Cortex of kidney (tissue), 1 donor: ENCODE results near the gene GYPC.
"Not testable (repeated sequence)": the region's sequence is repeated elsewhere in the genome, so short reads cannot be mapped to it uniquely, and the experiment has no call there.

ENCODE experiments used
- DNase-seq: peaks from one replicate; lab custom pipeline; 2025; lab: John Stamatoyannopoulos, UW

Gene GYPC

DNA sequence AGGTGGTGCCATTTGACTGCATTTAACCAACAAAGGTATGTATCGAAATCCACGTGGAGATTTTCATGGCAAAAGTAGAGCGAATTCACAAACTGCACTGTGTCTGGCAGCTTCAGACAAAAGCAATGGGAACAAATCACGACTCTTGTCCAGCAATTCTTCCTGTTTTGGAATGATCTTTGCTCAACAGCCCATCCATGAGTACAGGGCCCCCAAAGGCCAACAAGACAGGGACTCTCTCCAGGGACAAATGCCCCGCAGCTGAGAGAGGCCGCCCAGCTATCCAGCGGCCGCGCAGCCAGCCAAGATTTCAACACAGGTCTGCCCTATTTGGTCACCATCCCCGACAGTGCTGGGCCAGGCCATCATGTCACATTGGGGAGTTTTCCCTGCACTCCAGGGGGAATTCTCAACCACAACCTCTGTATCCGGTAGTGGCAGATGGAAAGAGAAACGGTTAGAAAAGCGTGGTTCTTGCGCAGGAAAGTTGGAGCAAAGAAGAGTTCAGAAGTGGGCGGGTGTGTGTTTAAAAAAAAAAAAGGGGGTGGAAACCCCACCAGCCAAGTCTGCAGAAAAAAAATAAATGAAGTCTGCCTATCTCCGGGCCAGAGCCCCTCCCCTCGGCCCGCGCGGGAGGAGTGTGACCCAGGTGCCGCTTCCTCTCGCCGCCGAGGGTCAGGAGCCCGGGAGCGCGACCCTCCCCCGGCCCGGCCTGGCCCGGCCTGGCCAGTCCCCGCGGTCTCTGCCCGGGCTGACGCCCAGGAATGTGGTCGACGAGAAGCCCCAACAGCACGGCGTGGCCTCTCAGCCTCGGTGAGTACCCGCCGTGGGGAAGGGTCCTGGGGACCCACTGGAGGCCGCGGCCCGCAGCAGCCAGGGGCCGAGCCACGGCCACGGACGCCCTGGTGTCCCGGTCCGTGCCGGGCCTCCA is at the start of gene GYPC:
Gene GYPC, plus strand, starts transcription at position 659 of the 931 bp plus-strand sequence. Its CDS starts 106 bp downstream, at position 765.
- no peak for DNase-seq

GRCh38 chr2:126614524-126615227 is 41.3 kb upstream of the GYPC start:
- no peak for DNase-seq

DNA sequence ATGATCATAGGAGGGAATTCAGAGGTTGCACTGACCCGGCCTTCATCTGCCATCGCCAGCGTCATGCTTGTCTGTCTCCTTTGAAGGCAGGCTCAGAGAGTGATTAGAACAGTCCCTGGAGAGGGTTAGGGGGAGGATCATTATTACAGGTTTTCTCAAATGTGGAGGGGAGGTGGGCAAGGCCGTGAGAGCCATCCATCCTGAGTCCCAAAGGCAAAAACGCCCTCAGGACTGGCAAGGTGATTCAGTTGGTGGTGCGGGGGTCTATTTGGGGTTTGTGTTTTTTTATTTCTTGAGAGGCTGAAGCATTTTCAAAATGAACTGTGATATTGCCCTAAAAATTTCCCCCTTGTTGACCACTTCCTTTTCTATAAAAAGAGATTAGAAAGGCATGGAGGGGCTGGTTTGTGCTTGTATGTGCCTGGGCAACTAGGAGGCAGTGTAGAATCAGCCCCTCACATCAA is 39.3 kb upstream of the GYPC start:
- DNase-seq: no peak

GRCh38 chr2:126620302-126620701 is 35.7 kb upstream of the GYPC start:
- DNase-seq: no peak

GRCh38 chr2:126623000-126623399 is 33.0 kb upstream of the GYPC start:
- DNase-seq: no peak

- DNase-seq: no peak
These were observed 28.3 kb upstream of the GYPC start for GRCh38 chr2:126627643-126628042.

- DNase-seq: no peak
These were observed 21.6 kb upstream of the GYPC start for GRCh38 chr2:126634273-126634861.

DNA sequence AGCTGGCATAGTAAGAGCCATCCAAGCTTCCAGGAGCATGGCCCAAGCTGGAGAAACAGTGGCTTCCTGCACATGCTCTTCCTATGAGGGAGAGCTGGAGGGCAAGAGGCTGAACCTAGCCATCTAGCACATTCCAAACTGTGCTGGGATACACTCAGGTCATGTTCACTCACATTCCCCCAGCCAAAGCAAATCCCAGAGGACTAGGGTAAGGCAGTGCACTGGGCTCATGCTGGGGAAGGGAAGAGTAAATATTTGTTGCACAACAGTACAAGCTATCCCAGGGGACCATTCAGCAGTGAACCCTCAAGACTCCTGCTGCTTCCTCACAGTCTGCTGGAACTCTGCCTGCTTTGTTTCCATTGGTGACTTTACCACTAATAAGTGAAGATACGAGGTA is 20.7 kb upstream of the GYPC start:
- DNase-seq: no peak

DNA sequence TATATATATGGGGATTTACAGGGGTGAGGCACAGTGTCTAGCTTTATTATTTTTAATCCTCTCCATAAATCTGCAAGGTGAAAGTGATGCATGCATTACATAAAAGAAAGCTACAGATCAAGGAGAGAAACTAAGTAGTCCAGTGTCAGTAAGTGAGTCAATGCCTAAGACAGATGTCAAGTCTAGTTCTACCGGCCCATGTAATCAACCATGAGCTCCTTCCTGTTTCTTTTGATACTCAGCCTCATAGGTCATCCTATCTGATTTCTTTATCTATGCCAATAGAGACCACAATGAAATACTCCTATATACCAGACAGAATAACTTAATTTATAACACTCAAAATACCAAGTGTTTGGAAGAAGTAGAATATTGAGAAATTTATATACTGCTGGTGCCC is 20.2 kb upstream of the GYPC start:
- DNase-seq: no peak

GRCh38 chr2:126637386-126637785 is 18.6 kb upstream of the GYPC start:
- DNase-seq: no peak

DNA sequence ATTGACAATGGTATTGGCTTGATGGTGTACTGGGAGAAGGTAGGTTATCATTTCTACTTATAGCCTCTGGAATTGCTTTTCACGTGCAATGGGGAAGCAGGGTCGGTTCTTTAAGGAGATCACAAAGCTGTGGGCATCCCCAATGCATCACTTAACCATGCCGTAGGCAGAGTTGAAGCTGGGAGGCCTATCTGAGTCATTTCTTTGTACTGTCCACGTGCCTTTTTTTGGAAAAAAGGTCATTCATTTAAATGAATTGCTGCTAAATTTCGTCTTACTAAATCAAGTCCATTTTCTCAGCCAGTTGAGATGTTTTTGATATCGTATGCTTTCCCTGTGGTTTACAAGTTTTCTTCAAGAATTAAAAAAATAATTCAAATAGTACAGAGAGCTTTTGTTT is 17.2 kb upstream of the GYPC start:
- DNase-seq: no peak

DNA sequence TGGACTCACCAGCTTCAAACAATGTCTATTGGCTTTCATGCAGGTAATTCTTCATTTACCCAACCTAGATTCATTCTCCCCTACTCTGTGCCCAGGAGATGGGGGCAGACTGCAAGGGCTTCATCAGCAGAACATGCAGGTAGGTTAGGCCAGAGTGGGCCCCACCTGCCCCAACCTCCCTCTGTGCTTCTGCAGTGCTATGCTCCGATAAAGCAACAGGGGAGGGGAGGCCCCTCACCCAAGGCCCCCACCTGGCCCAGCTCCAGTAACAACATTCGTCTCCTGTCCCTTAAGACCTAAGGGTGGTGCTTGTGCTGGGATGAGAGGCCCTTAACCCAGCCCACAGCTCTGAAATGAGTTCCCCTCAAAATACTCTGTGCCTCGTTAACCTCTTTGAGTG is 16.7 kb upstream of the GYPC start:
- no peak for DNase-seq

GRCh38 chr2:126641294-126641693 is 14.7 kb upstream of the GYPC start:
- DNase-seq: not testable (repeated sequence)

DNA sequence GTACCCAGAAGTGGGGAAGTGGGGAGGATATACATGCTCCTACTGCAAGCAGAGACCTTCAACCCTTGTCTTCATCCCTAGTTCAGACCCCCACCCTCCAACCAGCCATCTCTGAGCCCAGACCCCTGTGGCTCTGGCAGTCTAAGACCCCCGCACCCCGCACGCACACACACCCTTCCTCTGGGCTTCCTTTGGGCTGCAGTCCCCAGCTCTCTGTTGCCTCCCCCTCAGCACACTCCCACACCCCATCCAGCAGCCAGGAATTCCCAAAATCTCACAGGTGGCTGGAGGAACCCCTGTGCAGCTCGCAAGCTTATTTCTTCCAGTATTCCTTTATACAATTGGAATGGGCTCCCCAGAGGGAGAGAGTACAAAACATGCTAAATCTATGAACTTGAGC is 13.9 kb upstream of the GYPC start:
- no peak for DNase-seq

- no peak for DNase-seq
These were observed 12.5 kb upstream of the GYPC start for GRCh38 chr2:126643431-126643830.

GRCh38 chr2:126643972-126644371 is 12.0 kb upstream of the GYPC start:
- DNase-seq: no peak

GRCh38 chr2:126644630-126645191 is 11.2 kb upstream of the GYPC start:
- no peak for DNase-seq

DNA sequence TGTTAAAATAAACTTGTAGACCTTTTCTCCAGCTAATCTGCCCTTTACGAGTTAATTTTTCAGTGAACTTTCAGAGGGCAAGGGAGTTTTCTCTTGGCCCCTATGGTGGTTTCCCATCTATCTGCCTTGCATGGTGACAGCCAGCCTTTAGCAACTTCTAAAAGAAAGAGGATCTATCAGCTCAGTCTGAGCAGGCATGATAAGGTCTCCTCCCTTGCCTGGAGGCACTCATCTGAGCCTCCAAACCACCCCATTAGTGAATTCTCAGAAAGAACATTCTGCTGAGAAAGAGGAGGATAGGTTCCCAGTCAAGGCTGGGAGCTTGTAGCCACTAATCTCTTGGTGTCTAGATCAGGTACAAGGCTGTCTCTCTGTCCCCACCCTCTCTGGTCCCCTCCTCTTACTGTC is 10.7 kb upstream of the GYPC start:
- DNase-seq: no peak

GRCh38 chr2:126646026-126646425 is 9.9 kb upstream of the GYPC start:
- DNase-seq: no peak

DNA sequence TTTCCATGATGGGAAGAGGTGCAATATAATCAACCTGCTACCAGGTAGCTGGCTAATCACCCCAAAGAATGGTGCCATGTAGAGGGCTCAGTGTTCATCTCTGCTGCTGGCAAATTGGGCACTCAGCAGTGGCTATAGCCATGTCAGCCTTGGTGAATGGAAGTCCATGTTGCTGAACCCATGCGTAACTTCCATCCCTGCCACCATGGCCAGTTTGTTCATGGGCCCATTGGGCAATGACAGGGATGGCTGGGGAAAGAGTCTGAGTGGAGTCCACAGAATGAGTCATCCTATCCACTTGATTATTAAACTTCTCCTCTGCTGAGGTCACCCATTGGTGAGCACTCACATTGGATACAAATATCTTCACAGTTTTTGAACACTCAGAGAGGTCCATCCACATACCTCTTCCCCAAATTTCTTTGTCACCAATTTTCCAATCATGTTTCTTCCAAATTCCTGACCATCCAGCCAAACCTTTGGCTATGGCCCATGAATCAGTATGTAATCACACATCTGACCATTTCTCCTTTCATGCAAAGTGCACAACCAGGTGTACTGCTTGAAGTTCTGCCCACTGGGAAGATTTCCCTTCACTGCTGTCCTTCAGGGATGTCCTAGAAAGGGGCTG is 8.1 kb upstream of the GYPC start:
- DNase-seq: not testable (repeated sequence)

GRCh38 chr2:126648345-126648786 is 7.6 kb upstream of the GYPC start:
- DNase-seq: not testable (repeated sequence)

- no peak for DNase-seq
These were observed 6.9 kb upstream of the GYPC start for GRCh38 chr2:126649101-126649500.
